ENCODE results near the gene TMCO4.

TMCO4 gene

GRCh38 chr1:19773485-19773884, 26.2 kb downstream of the TMCO4 start:
- TF ChIP-seq, protein P1, sequence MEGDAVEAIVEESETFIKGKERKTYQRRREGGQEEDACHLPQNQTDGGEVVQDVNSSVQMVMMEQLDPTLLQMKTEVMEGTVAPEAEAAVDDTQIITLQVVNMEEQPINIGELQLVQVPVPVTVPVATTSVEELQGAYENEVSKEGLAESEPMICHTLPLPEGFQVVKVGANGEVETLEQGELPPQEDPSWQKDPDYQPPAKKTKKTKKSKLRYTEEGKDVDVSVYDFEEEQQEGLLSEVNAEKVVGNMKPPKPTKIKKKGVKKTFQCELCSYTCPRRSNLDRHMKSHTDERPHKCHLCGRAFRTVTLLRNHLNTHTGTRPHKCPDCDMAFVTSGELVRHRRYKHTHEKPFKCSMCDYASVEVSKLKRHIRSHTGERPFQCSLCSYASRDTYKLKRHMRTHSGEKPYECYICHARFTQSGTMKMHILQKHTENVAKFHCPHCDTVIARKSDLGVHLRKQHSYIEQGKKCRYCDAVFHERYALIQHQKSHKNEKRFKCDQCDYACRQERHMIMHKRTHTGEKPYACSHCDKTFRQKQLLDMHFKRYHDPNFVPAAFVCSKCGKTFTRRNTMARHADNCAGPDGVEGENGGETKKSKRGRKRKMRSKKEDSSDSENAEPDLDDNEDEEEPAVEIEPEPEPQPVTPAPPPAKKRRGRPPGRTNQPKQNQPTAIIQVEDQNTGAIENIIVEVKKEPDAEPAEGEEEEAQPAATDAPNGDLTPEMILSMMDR (IDR thresholded peaks at IDR 0.05; ENCODE audit: poor library complexity, severe bottlenecking) = no peak
- Histone ChIP-seq H3K36me3 (ENCODE audit: low read depth) (no peaks in the 10 kb centered on the region), H3K9me3 (ENCODE audit: severe bottlenecking) (no peaks in the 10 kb centered on the region), H3K27me3 (ENCODE audit: insufficient read depth, poor library complexity, severe bottlenecking) (no peaks in the 10 kb centered on the region), H3K27ac (ENCODE audit: poor library complexity, severe bottlenecking) (no peak overlapping the region), H3K4me3 (ENCODE audit: severe bottlenecking) (no peak overlapping the region), H3K4me1 (ENCODE audit: insufficient read depth, poor library complexity, severe bottlenecking) (no peaks in the 10 kb centered on the region)
- DNase-seq (ENCODE audit: low spot score) (no peak), ATAC-seq (ENCODE audit: low read depth) (no peak)

DNA sequence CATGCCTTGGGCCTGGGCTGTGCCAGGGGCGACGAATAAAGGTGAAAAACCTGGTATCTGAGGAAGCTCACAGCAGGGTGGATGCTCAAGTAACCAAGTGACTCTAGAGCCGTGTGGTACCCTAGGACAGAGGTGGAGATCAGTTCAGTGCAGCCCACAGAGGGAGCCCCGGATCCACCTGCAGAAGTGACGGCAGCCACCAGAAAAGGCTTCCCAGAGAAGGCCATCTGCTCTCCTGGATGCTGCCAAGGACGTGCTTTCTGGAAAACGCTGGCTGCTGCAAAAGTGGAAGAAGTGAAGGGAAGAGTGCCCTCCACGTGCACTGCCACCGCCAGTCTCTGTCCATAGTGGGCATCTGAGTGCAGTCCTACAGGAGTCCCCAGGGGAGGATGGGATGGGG, 27.7 kb downstream of the TMCO4 start:
- ATAC-seq (ENCODE audit: low read depth) (no peak), DNase-seq (ENCODE audit: low spot score) (no peak)
- H3K36me3 ChIP-seq (ENCODE audit: low read depth) = no peaks in the 10 kb centered on the region
- no peak overlapping the region for H3K4me3 ChIP-seq (ENCODE audit: severe bottlenecking)
- no peaks in the 10 kb centered on the region for H3K27me3 ChIP-seq (ENCODE audit: insufficient read depth, poor library complexity, severe bottlenecking)
- TF ChIP-seq, protein P1 (IDR thresholded peaks at IDR 0.05; ENCODE audit: poor library complexity, severe bottlenecking) = no peak
- H3K9me3 ChIP-seq (ENCODE audit: severe bottlenecking) = no peaks in the 10 kb centered on the region
- H3K27ac ChIP-seq (ENCODE audit: poor library complexity, severe bottlenecking) = no peak overlapping the region
- no peaks in the 10 kb centered on the region for H3K4me1 ChIP-seq (ENCODE audit: insufficient read depth, poor library complexity, severe bottlenecking)

- DNase-seq (ENCODE audit: low spot score) = no peak
- no peaks in the 10 kb centered on the region for H3K9me3 ChIP-seq (ENCODE audit: severe bottlenecking)
- no peak overlapping the region for H3K4me3 ChIP-seq (ENCODE audit: severe bottlenecking)
- H3K27me3 ChIP-seq (ENCODE audit: insufficient read depth, poor library complexity, severe bottlenecking) = no peaks in the 10 kb centered on the region
- H3K4me1 ChIP-seq (ENCODE audit: insufficient read depth, poor library complexity, severe bottlenecking) = no peaks in the 10 kb centered on the region
- H3K36me3 ChIP-seq (ENCODE audit: low read depth) = no peaks in the 10 kb centered on the region
- no peak overlapping the region for H3K27ac ChIP-seq (ENCODE audit: poor library complexity, severe bottlenecking)
- TF ChIP-seq, protein P1 (IDR thresholded peaks at IDR 0.05; ENCODE audit: poor library complexity, severe bottlenecking) = no peak
- ATAC-seq (ENCODE audit: low read depth) = no peak
Observed at GRCh38 chr1:19771350-19771749, 28.4 kb downstream of the TMCO4 start.

DNA sequence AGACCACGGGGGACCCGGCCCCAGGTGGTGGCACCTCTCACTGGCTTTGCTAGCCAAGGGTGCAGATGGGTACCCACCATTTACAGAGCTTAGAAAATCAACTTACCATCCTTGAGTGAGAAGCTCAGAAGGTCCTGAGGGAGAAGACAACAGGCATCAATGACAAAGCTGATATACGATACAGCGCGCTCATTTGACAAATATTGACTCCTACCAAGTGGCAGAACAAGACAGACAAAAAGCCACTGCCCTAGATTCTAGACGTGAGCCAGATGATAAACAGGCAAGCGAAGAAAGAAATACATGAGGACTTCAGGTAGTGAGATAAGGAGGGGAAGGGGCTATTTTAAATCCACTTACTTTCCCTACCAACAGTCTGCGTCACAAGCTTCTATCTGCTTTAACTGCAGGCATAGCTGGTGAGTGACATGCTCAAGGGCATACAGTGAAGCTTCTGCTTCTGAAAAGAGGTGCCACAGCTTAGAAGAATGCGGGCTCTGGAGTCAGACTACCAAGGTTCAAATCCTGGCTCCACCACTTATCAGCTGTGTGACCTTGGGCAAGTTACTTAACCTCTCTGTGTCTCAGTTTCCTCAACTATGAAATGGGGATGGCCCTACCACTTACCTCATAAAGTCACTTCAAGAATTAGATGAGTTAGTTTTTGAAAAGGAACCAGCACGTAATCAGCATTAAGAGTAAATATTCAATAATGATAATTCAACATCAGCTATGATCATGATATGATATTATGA, 29.1 kb downstream of the TMCO4 start:
- TF ChIP-seq, protein P1 (IDR thresholded peaks at IDR 0.05; ENCODE audit: poor library complexity, severe bottlenecking) = no peak
- no peak overlapping the region for H3K27ac ChIP-seq (ENCODE audit: poor library complexity, severe bottlenecking)

DNA sequence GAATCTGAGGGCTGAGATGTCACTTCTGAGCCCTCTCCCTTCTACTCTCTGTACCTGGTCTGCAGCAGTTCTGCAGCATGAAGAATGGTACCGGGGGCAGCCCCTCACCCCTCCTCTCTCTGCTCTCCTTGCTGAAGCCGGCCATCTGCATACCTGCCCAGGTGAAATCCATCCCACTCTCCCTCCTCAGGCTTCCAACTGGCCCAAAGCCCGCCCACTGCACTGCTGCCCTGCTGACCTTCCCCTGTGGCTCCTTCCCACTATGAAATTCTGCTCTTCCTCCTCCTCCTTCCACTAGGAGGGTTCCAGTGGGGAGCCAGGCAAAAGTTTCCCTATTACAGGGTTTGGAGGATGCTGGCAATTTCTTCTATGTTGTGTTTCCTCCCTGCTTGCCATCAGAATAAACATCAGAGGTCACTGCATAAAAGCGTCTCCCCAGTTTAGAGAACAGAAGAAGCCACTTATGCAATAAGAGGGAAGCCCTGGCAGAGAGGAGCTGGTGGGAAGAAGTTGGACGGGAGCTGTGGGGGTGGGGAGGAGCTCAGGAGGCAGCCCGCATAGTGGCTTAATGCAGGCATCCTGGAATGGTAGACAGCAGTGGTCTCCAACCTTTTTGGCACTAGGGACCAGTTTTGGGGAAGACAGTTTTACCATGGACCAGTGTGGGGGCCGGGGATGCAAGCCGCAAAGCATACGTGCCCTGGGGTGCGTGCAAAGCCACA, 30.3 kb downstream of the TMCO4 start:
- TF ChIP-seq, protein P1 (IDR thresholded peaks at IDR 0.05; ENCODE audit: poor library complexity, severe bottlenecking) = no peak
- Histone ChIP-seq H3K27me3 (ENCODE audit: insufficient read depth, poor library complexity, severe bottlenecking) (no peaks in the 10 kb centered on the region), H3K4me1 (ENCODE audit: insufficient read depth, poor library complexity, severe bottlenecking) (peaks cover 15% of the 10 kb centered on the region), H3K36me3 (ENCODE audit: low read depth) (no peaks in the 10 kb centered on the region), H3K27ac (ENCODE audit: poor library complexity, severe bottlenecking) (no peak overlapping the region), H3K4me3 (ENCODE audit: severe bottlenecking) (no peak overlapping the region), H3K9me3 (ENCODE audit: severe bottlenecking) (no peaks in the 10 kb centered on the region)
- no peak for ATAC-seq (ENCODE audit: low read depth)
- no peak for DNase-seq (ENCODE audit: low spot score)

More for the DNA sequence above, 29.1 kb downstream of the TMCO4 start:
- no peak overlapping the region for H3K4me3 ChIP-seq (ENCODE audit: severe bottlenecking)
- H3K9me3 ChIP-seq (ENCODE audit: severe bottlenecking) = no peaks in the 10 kb centered on the region
- no peaks in the 10 kb centered on the region for H3K36me3 ChIP-seq (ENCODE audit: low read depth)
- no peaks in the 10 kb centered on the region for H3K27me3 ChIP-seq (ENCODE audit: insufficient read depth, poor library complexity, severe bottlenecking)
- H3K4me1 ChIP-seq (ENCODE audit: insufficient read depth, poor library complexity, severe bottlenecking) = peaks cover 7% of the 10 kb centered on the region
- ATAC-seq (ENCODE audit: low read depth) (no peak), DNase-seq (ENCODE audit: low spot score) (no peak)

Data from RWPE2 (cell line).